K562 (cell line): ENCODE data around the gene SND1. TPM values are rescaled to one million over a fixed set of nuclear protein-coding genes. Genes with fewer than 3 reads are reported as not detected.

Source experiments
- CHD2 ChIP-seq: IDR thresholded peaks from 2 replicates; pipeline ENCODE4 v1.6.1; 2011; ENCODE audit warnings: low read depth, low read length
- CUX1 ChIP-seq: fragments of 200-800 bp; sonication (Bioruptor generic); IDR thresholded peaks from 2 replicates; pipeline ENCODE4 v1.6.1; 2016; ENCODE audit warnings: missing genetic modification characterization, missing compliant biosample characterization
- DEAF1 ChIP-seq: fragments of 450-650 bp; formaldehyde crosslinking; IDR thresholded peaks from 2 replicates; pipeline ENCODE4 v1.4.0; 2020; ENCODE audit warnings: mild to moderate bottlenecking, moderate library complexity
- TAL1 ChIP-seq: fragments of 450-650 bp; IDR thresholded peaks from 2 replicates; pipeline ENCODE4 v1.6.1; 2016; ENCODE audit warnings: mild to moderate bottlenecking
- ZNF408 ChIP-seq: fragments of 250-450 bp; sonication (Bioruptor Pico); IDR thresholded peaks from 2 replicates; pipeline ENCODE4 v1.4.0; 2020; ENCODE audit warnings: low read depth, mild to moderate bottlenecking, moderate library complexity
- polyA plus RNA-seq, 8 experiments: library from polyadenylated mRNA; depleted of rRNA in 4 of 8; stranded (reverse) in 5 of 8; unstranded in 3 of 8; fragments of >200 nt; fragmentation: Nextera tagmentation in 2 of 8; fragmentation: Illumina TruSeq in 1 of 8; extraction: Ambion mirVana in 2 of 8; extraction: Trizol in 1 of 8; gene quantifications; 2 replicates each; pipeline versions ENCODE4 v1.2.1 to v1.2.3, GENCODE V29; 2011 to 2014; ENCODE audit warnings: inconsistent platforms in 1 of 8, missing spikeins in 1 of 8
- total RNA-seq, 7 experiments: library from RNA; depleted of rRNA in 6 of 7; stranded (reverse); fragments of >200 nt in 6 of 7; fragmentation: Illumina TruSeq in 2 of 7; extraction: Trizol in 2 of 7; gene quantifications; 2 replicates each; pipeline versions ENCODE4 v1.2.1 to v1.2.3, GENCODE V29; 2011 to 2021; ENCODE audit warnings: low replicate concordance in 1 of 7

The SND1 gene
- total and polyA plus RNA-seq, 9 of the 15 experiments (the other 6 are each of a cell fraction or from before 2014, with no cell fraction given): 46.5 to 307 (median 191) TPM

- TF ChIP-seq CUX1 (CRISPR knock-in tag) (no peak), DEAF1 (CRISPR knock-in tag) (no peak), CHD2 (no peak), TAL1 (no peak), ZNF408 (CRISPR knock-in tag) (no peak)
- TF ChIP-seq, all 486 proteins: peak for 0
Observed at GRCh38 chr7:128067983-128068382, 416.0 kb downstream of the SND1 start (continued).
